ENCODE data around the gene MSL2. TPM values are rescaled to one million over a fixed set of nuclear protein-coding genes. Genes with fewer than 3 reads are reported as not detected.
"Not testable (repeated sequence)": the region's sequence is repeated elsewhere in the genome, so short reads cannot be mapped to it uniquely, and the experiment has no call there.

MSL2 gene
- 10 to 100 TPM; 22.8 to 23.0 TPM for total RNA-seq
- long read RNA-seq, donor 1, full-length matches to known transcripts = 1 of 2 reads
- long read RNA-seq, donor 1, partial matches to known transcripts = 0 of 2 reads
- long read RNA-seq, donor 1, other reads (novel, unspliced or antisense) = 1 of 2 reads
- long read RNA-seq, donor 2, partial matches to known transcripts = 0 of 3 reads
- long read RNA-seq, donor 2, other reads (novel, unspliced or antisense) = 3 of 3 reads

- intact Hi-C loops (cut with DNase I) = loop anchor here (5.0 to 10.0 kb wide), 2 partner anchors 49 to 556 kb away; partner anchors contain the start of gene STAG1 (in 1 of the 2)
These were observed at the start of gene MSL2 for GRCh38 chr3:136196064-136196400. TSS of gene MSL2 (minus strand) at chr3:136196335. CDS start at chr3:136195113, 1,222 bp downstream.

GRCh38 chr3:136245691-136246090, 49.6 kb upstream of the MSL2 start:
- no peak for DNase-seq (ENCODE audit: low spot score)

More at GRCh38 chr3:136196064-136196400, at the start of gene MSL2:
- DNase-seq (ENCODE audit: low spot score) = no peak

GRCh38 chr3:136239094-136239493, 43.0 kb upstream of the MSL2 start:
- no peak for DNase-seq (ENCODE audit: low spot score)
- intact Hi-C loops (cut with DNase I) = no loop called here

More at GRCh38 chr3:136245691-136246090, 49.6 kb upstream of the MSL2 start:
- intact Hi-C loops (cut with DNase I) = loop anchor here in 1 of 2 donors (10.0 kb wide), 1 partner anchor 51 kb away; the partner anchor contains the start of gene MSL2

GRCh38 chr3:136237961-136238649, 42.0 kb upstream of the MSL2 start:
- intact Hi-C loops (cut with DNase I) = no loop called here
- DNase-seq (ENCODE audit: low spot score) = no peak

GRCh38 chr3:136237103-136237502, 41.0 kb upstream of the MSL2 start:
- intact Hi-C loops (cut with DNase I) = no loop called here
- DNase-seq (ENCODE audit: low spot score) = no peak

- no peak for DNase-seq (ENCODE audit: low spot score)
- intact Hi-C loops (cut with DNase I) = no loop called here
These were observed 40.0 kb upstream of the MSL2 start for GRCh38 chr3:136236109-136236508.

- intact Hi-C loops (cut with DNase I) = no loop called here
- DNase-seq (ENCODE audit: low spot score) = no peak
These were observed 39.4 kb upstream of the MSL2 start for GRCh38 chr3:136235545-136235944.

GRCh38 chr3:136232413-136232812, 36.3 kb upstream of the MSL2 start:
- intact Hi-C loops (cut with DNase I) = no loop called here
- no peak for DNase-seq (ENCODE audit: low spot score)

GRCh38 chr3:136222746-136223145, 26.6 kb upstream of the MSL2 start:
- intact Hi-C loops (cut with DNase I); DNase-seq (ENCODE audit: low spot score): not testable (repeated sequence)

- intact Hi-C loops (cut with DNase I) = no loop called here
These were observed 15.4 kb upstream of the MSL2 start for GRCh38 chr3:136211547-136211946.

GRCh38 chr3:136209921-136210320, 13.8 kb upstream of the MSL2 start:
- DNase-seq (ENCODE audit: low spot score) = no peak
- intact Hi-C loops (cut with DNase I) = no loop called here

More at GRCh38 chr3:136211547-136211946, 15.4 kb upstream of the MSL2 start:
- DNase-seq (ENCODE audit: low spot score) = no peak

- no peak for DNase-seq (ENCODE audit: low spot score)
- intact Hi-C loops (cut with DNase I) = no loop called here
These were observed 11.5 kb upstream of the MSL2 start for GRCh38 chr3:136207489-136208115.

GRCh38 chr3:136199219-136199618, 3.1 kb upstream of the MSL2 start:
- DNase-seq (ENCODE audit: low spot score) = not testable (repeated sequence)
- intact Hi-C loops (cut with DNase I) = loop anchor here (5.0 to 10.0 kb wide), 2 partner anchors 46 to 553 kb away; partner anchors contain the start of gene STAG1 (in 1 of the 2)

GRCh38 chr3:136198462-136199078, 2.4 kb upstream of the MSL2 start:
- DNase-seq (ENCODE audit: low spot score) = not testable (repeated sequence)
- intact Hi-C loops (cut with DNase I) = loop anchor here (5.0 to 10.0 kb wide), 2 partner anchors 46 to 554 kb away; partner anchors contain the start of gene STAG1 (in 1 of the 2)

- intact Hi-C loops (cut with DNase I) = loop anchor here (5.0 to 10.0 kb wide), 2 partner anchors 48 to 555 kb away; partner anchors contain the start of gene STAG1 (in 1 of the 2)
These were observed 1.1 kb upstream of the MSL2 start for GRCh38 chr3:136197159-136197793.

GRCh38 chr3:136196401-136197158, 445 bp upstream of the MSL2 start:
- peak; percentile 100 for DNase-seq (ENCODE audit: low spot score)
- intact Hi-C loops (cut with DNase I) = loop anchor here (5.0 to 10.0 kb wide), 2 partner anchors 48 to 556 kb away; partner anchors contain the start of gene STAG1 (in 1 of the 2)

More at GRCh38 chr3:136197159-136197793, 1.1 kb upstream of the MSL2 start:
- no peak for DNase-seq (ENCODE audit: low spot score)

- intact Hi-C loops (cut with DNase I) = loop anchor here (5.0 to 10.0 kb wide), 2 partner anchors 49 to 557 kb away; partner anchors contain the start of gene STAG1 (in 1 of the 2)
- DNase-seq (ENCODE audit: low spot score) = peak; percentile 95
These were observed 674 bp downstream of the MSL2 start for GRCh38 chr3:136195258-136196063.

Data from posterior vena cava (tissue), 2 donors.